NB4 (cell line): ENCODE results near the gene AMBRA1.

Experiments used
- TF ChIP-seq, protein P1 (sequence below): IDR thresholded peaks from one replicate; pipeline ENCODE4 v1.5.1; 2012; ENCODE audit warnings: low read depth, low read length
- TF ChIP-seq, protein P2 (sequence below): IDR thresholded peaks from 2 replicates; pipeline ENCODE4 v1.6.1; 2011; ENCODE audit warnings: low read depth, low read length

DNA sequence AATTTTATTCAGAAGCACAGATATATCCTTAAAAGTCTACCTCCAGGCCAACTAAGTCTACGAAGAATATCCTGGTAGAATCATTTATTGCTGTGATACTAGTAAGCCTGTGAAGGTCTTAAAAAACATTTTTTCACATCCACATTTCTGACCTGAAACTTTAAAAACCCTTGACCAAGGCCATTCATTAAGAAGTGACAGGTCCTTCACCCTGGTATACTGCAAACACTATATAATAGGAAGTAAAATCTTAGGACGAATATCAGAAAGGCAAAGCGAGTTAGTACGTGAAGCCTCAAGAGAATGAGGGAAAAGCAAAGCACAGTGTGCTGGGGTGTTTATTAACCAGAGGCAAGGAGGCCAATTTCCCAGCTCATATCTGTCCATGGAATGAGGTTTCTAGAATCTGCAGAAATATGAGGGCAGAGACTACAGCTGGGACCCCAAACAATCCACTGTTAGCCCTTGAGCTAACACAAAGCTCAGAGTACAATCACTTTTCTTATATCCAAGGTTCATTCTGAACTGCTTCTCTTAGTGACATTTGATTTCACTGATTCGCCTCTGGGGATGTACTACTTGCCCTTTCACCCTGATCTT is 71.0 kb downstream of the AMBRA1 start:
- TF ChIP-seq, protein P1, sequence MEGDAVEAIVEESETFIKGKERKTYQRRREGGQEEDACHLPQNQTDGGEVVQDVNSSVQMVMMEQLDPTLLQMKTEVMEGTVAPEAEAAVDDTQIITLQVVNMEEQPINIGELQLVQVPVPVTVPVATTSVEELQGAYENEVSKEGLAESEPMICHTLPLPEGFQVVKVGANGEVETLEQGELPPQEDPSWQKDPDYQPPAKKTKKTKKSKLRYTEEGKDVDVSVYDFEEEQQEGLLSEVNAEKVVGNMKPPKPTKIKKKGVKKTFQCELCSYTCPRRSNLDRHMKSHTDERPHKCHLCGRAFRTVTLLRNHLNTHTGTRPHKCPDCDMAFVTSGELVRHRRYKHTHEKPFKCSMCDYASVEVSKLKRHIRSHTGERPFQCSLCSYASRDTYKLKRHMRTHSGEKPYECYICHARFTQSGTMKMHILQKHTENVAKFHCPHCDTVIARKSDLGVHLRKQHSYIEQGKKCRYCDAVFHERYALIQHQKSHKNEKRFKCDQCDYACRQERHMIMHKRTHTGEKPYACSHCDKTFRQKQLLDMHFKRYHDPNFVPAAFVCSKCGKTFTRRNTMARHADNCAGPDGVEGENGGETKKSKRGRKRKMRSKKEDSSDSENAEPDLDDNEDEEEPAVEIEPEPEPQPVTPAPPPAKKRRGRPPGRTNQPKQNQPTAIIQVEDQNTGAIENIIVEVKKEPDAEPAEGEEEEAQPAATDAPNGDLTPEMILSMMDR, result no peak
- TF ChIP-seq, protein P2, sequence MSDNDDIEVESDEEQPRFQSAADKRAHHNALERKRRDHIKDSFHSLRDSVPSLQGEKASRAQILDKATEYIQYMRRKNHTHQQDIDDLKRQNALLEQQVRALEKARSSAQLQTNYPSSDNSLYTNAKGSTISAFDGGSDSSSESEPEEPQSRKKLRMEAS, result no peak
